H1 (cell line): ENCODE data around the gene ZNF555. TPM values are rescaled to one million over a fixed set of nuclear protein-coding genes. Genes with fewer than 3 reads are reported as not detected.

Source experiments
- CTCF ChIA-PET: fragments of 300-600 bp; sonication (Branson Sonifier 250); formaldehyde crosslinking; loops from one replicate; lab custom pipeline; 2021; ENCODE audit not compliant: partially characterized antibody; lab: Charles Lee
- POLR2A ChIA-PET: fragments of 300-600 bp; sonication (Branson Sonifier 250); formaldehyde crosslinking; loops from one replicate; lab custom pipeline; 2021; ENCODE audit warnings: inconsistent platforms; ENCODE audit not compliant: partially characterized antibody; lab: Charles Lee
- DNase-seq, 2 experiments: peaks; one replicate each; pipeline versions ENCODE4 v3.0.0 to v3.0.0-alpha.2; 2010 to 2022; ENCODE audit warnings: low spot score in 2 of 2, low read depth in 1 of 2, mixed read lengths in 1 of 2
- FAIRE-seq: peaks from 2 replicates; lab custom pipeline; 2011; peaks lifted over from hg19 to GRCh38; lab: Jason Lieb, UNC
- H2AFZ ChIP-seq: 2 replicates; pipeline ENCODE4 v1.8.1; 2012; ENCODE audit warnings: low read length, inconsistent platforms
- H2AK5ac ChIP-seq: 2 replicates; pipeline ENCODE4 v1.6.1; 2013; ENCODE audit warnings: low read depth, low read length
- H2BK120ac ChIP-seq: replicated peaks from 2 replicates; pipeline ENCODE3; 2013; ENCODE audit warnings: low read depth, low read length, inconsistent platforms
- H2BK12ac ChIP-seq: 2 replicates; pipeline ENCODE4 v1.6.1; 2013; ENCODE audit warnings: low read depth, low read length
- H2BK15ac ChIP-seq: 2 replicates; pipeline ENCODE4 v1.6.1; 2013; ENCODE audit warnings: low read length
- H2BK20ac ChIP-seq: 2 replicates; pipeline ENCODE4 v1.6.1; 2013; ENCODE audit warnings: low read length
- H2BK5ac ChIP-seq: 2 replicates; pipeline ENCODE4 v1.6.1; 2013; ENCODE audit warnings: low read depth, low read length
- H3K14ac ChIP-seq: 2 replicates; pipeline ENCODE4 v1.6.1; 2013; ENCODE audit warnings: inconsistent platforms; ENCODE audit not compliant: insufficient read length
- H3K18ac ChIP-seq: 2 replicates; pipeline ENCODE4 v1.6.1; 2013; ENCODE audit warnings: low read length; ENCODE audit errors: extremely low read depth
- H3K23ac ChIP-seq: 2 replicates; pipeline ENCODE4 v1.6.1; 2013; ENCODE audit warnings: inconsistent platforms; ENCODE audit not compliant: insufficient read length
- H3K23me2 ChIP-seq: 2 replicates; pipeline ENCODE4 v1.6.1; 2013; ENCODE audit warnings: low read depth, low read length
- H3K27ac ChIP-seq: 2 replicates; pipeline ENCODE4 v1.6.1; 2011; ENCODE audit warnings: low read depth, low read length, inconsistent platforms
- H3K27me3 ChIP-seq, 4 experiments: replicated peaks in 1 of 4; 1 replicate in 1 of 4; 2 replicates in 3 of 4; pipeline versions ENCODE4 v1.6.1 to v1.8.1; 2011 to 2013; ENCODE audit warnings: low read length in 3 of 4, mild to moderate bottlenecking in 3 of 4, inconsistent platforms in 2 of 4, mixed read lengths in 2 of 4, moderate library complexity in 1 of 4; ENCODE audit not compliant: control insufficient read depth in 3 of 4, insufficient read depth in 3 of 4; ENCODE audit errors: extremely low read depth in 1 of 4
- H3K36me3 ChIP-seq, 4 experiments: 2 replicates each; pipeline versions ENCODE4 v1.6.1 to v1.8.1; 2011 to 2013; ENCODE audit warnings: mild to moderate bottlenecking in 4 of 4, low read length in 3 of 4, moderate library complexity in 2 of 4, control low read depth in 1 of 4, inconsistent platforms in 1 of 4; ENCODE audit not compliant: insufficient read depth in 4 of 4, control insufficient read depth in 2 of 4
- H3K4ac ChIP-seq: replicated peaks from 2 replicates; pipeline ENCODE3; 2013; ENCODE audit warnings: low read length, low read depth, mixed read lengths, inconsistent platforms; ENCODE audit not compliant: insufficient read length
- H3K4me1 ChIP-seq, 4 experiments: replicated peaks in 1 of 4; 1 replicate in 1 of 4; 2 replicates in 3 of 4; pipeline versions ENCODE4 v1.6.1 to v1.8.1; 2011 to 2013; ENCODE audit warnings: low read length in 3 of 4, inconsistent platforms in 2 of 4, mixed read lengths in 1 of 4; ENCODE audit not compliant: insufficient read depth in 4 of 4, control insufficient read depth in 3 of 4
- H3K4me2 ChIP-seq, 2 experiments: 2 replicates each; pipeline versions ENCODE4 v1.6.1 to v1.8.1; 2011 to 2013; ENCODE audit warnings: low read depth in 2 of 2, low read length in 2 of 2, control low read depth in 1 of 2, inconsistent platforms in 1 of 2, mild to moderate bottlenecking in 1 of 2; ENCODE audit not compliant: insufficient read depth in 1 of 2
- H3K4me3 ChIP-seq, 4 experiments: fragments of 200-600, 300-600 bp in 1 of 4; sonication (generic), shearing (Covaris generic), sonication (Bioruptor Twin) in 1 of 4; 2 replicates each; pipeline versions ENCODE4 v1.5.1 to v1.8.1; 2011 to 2016; ENCODE audit warnings: low read length in 4 of 4, low read depth in 3 of 4, control low read depth in 2 of 4, inconsistent platforms in 2 of 4, mild to moderate bottlenecking in 2 of 4, mixed read lengths in 1 of 4, moderate library complexity in 1 of 4; ENCODE audit not compliant: insufficient read depth in 2 of 4; ENCODE audit errors: extremely low read depth in 1 of 4
- H3K56ac ChIP-seq: replicated peaks from 2 replicates; pipeline ENCODE3; 2013; ENCODE audit warnings: low read depth, mild to moderate bottlenecking, mixed read lengths, low read length, inconsistent platforms; ENCODE audit not compliant: insufficient read length
- H3K79me1 ChIP-seq: 2 replicates; pipeline ENCODE4 v1.6.1; 2013; ENCODE audit warnings: low read depth, low read length, control low read depth
- H3K79me2 ChIP-seq, 2 experiments: 2 replicates each; pipeline versions ENCODE4 v1.6.1 to v1.8.1; 2012 to 2013; ENCODE audit warnings: low read length in 2 of 2, mild to moderate bottlenecking in 2 of 2, inconsistent platforms in 1 of 2; ENCODE audit not compliant: insufficient read depth in 2 of 2, control insufficient read depth in 1 of 2
- H3K9ac ChIP-seq, 4 experiments: replicated peaks in 1 of 4; 1 replicate in 1 of 4; 2 replicates in 3 of 4; pipeline versions ENCODE4 v1.6.1 to v1.8.1; 2011 to 2013; ENCODE audit warnings: low read depth in 3 of 4, low read length in 3 of 4, control low read depth in 2 of 4, mild to moderate bottlenecking in 2 of 4, moderate library complexity in 2 of 4, inconsistent platforms in 1 of 4; ENCODE audit errors: extremely low read depth in 1 of 4
- H3K9me3 ChIP-seq, 2 experiments: 2 replicates each; pipeline versions ENCODE4 v1.6.1 to v1.8.1; 2012 to 2013; ENCODE audit warnings: mild to moderate bottlenecking in 2 of 2, moderate library complexity in 2 of 2, control low read depth in 1 of 2, inconsistent platforms in 1 of 2, low read depth in 1 of 2, low read length in 1 of 2, mixed read lengths in 1 of 2; ENCODE audit not compliant: insufficient read depth in 2 of 2
- H4K20me1 ChIP-seq, 2 experiments: replicated peaks in 1 of 2; 2 replicates each; pipeline versions ENCODE3 to v1.8.1; 2011 to 2013; ENCODE audit warnings: inconsistent platforms in 2 of 2, low read length in 2 of 2, mild to moderate bottlenecking in 1 of 2; ENCODE audit not compliant: insufficient read depth in 2 of 2, control insufficient read depth in 1 of 2
- H4K5ac ChIP-seq: 2 replicates; pipeline ENCODE4 v1.6.1; 2013; ENCODE audit warnings: low read length, low read depth, mixed read lengths, inconsistent platforms; ENCODE audit not compliant: insufficient read length
- H4K8ac ChIP-seq: 2 replicates; pipeline ENCODE4 v1.8.0; 2013; ENCODE audit warnings: mild to moderate bottlenecking, moderate library complexity, low read length, inconsistent platforms; ENCODE audit not compliant: insufficient read depth; ENCODE audit errors: extremely low read depth
- H4K91ac ChIP-seq: replicated peaks from 2 replicates; pipeline ENCODE3; 2013; ENCODE audit warnings: low read length, mixed read lengths, inconsistent platforms; ENCODE audit not compliant: insufficient read length
- POLR2AphosphoS5 ChIP-seq: IDR thresholded peaks from 2 replicates; pipeline ENCODE4 v1.6.1; 2011; ENCODE audit warnings: low read depth, low read length
- WGBS, 2 experiments: shearing (Covaris generic) in 1 of 2; methylation state at CpG; one replicate each; pipeline versions ENCODE4 v1.1.6 to v1.1.7; 2013 to 2015; ENCODE audit warnings: low lambda C conversion rate in 2 of 2, mixed read lengths in 2 of 2, inconsistent platforms in 1 of 2, low coverage in 1 of 2, missing lambda C conversion rate in 1 of 2; ENCODE audit not compliant: insufficient replicate concordance in 2 of 2, insufficient coverage in 1 of 2, insufficient read length in 1 of 2; ENCODE audit errors: extremely low coverage in 1 of 2, missing lambda C conversion rate in 1 of 2; 5-methylcytosine and 5-hydroxymethylcytosine counted together
- polyA plus RNA-seq, 7 experiments: library from polyadenylated mRNA; depleted of rRNA in 3 of 7; stranded (reverse) in 5 of 7; unstranded in 2 of 7; fragments of >200 nt in 5 of 7; fragments of 200-250 nt in 2 of 7; gene quantifications; 1 replicate in 5 of 7; 2 replicates in 1 of 7; 4 replicates in 1 of 7; pipeline versions ENCODE4 v1.2.1 to v1.2.3, GENCODE V29; 2011 to 2013; ENCODE audit warnings: missing spikeins in 2 of 7, mixed read lengths in 2 of 7
- total RNA-seq: library from RNA; stranded (reverse); fragmentation: NEBNext Ultra II Directional; extraction: Animal tissue kit (Norgen Biotek cat#: 25700); gene quantifications from 2 replicates; pipeline ENCODE4 v1.2.1, GENCODE V29; 2021

The ZNF555 gene
- total and polyA plus RNA-seq, 2 of the 8 experiments (the other 6 are each of a cell fraction or from before 2014, with no cell fraction given): 1.6 to 5.7 TPM

DNA sequence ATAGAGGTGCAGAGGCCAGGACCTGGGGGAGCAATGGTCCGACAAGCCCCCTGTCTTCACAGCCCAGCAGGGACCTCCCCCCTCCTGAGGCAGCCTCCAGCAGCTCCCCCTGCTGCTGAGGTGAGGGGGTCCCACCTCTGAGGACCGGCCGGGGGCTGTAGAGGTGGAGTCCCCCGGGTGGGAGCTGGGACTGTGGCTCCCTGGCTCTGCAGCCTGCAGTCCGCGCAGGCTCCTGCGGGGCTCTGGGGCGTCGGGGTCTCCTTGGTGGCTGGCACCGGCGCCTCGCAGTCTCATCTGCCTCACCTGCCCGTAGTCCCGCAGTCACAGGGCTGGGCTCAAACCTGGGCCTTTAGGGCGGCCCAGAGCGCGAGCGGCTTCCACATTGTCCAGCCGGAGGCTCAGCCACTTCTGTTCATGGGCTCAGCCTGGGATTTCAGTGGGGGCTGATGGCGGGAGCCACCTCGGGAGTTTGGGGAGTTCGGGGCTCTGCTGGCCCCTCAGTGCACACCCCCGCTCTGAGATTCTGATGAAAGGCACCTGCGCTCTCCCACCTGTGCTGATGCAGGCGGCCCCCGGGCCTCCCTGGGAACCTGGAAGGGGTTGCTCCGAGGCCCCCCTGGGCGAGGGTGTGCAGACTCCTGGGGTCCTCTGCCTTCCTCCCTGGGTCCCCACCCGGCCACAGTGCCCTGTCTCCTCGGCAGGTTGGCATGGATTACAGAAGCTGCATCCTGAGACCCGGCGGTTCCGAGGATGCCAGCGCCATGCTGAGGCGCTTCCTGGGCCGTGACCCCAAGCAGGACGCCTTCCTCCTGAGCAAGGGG is 28.7 kb upstream of the ZNF555 start:
- CTCF ChIA-PET: interaction anchor here (0.6 kb wide), 1 partner anchor 19 kb away, joined by 3 read pairs; no protein-coding TSS in a partner anchor
- Histone ChIP-seq H3K4me1 (no peaks in the 10 kb centered on the region), H3K27me3 (no peaks in the 10 kb centered on the region), H3K4me2 (no peak overlapping the region), H3K23me2 (no peaks in the 10 kb centered on the region), H3K9ac (no peak overlapping the region), H3K79me2 (no peaks in the 10 kb centered on the region), H2AK5ac (no peak overlapping the region), H3K36me3 (peaks cover 13 to 57% (median 44%) of the 10 kb centered on the region in 4 experiments; a peak in 6 of 8 replicates), H2BK120ac (no peak overlapping the region), H3K14ac (no peak overlapping the region), H3K4ac (no peak overlapping the region), H4K5ac (no peak overlapping the region), H3K23ac (no peak overlapping the region), H3K56ac (no peak overlapping the region), H2BK5ac (no peak overlapping the region), H4K20me1 (peaks cover 7 to 10% of the 10 kb centered on the region in 2 experiments), H3K4me3 (no peak overlapping the region), H2AFZ (no peak overlapping the region), H2BK20ac (no peak overlapping the region), H3K79me1 (no peaks in the 10 kb centered on the region), H3K27ac (no peak overlapping the region), H4K91ac (no peak overlapping the region), H2BK15ac (no peak overlapping the region), H3K18ac (no peak overlapping the region), H4K8ac (no peak overlapping the region), H3K9me3 (no peaks in the 10 kb centered on the region), H2BK12ac (no peak overlapping the region)
- WGBS, 2 experiments: 93% methylated on average over 32 of the region's 37 CpGs; no CpG with 5 or more reads in 1 of the 2 experiments
- no peak for TF ChIP-seq POLR2AphosphoS5
- DNase-seq (no peak), FAIRE-seq (no peak)
- POLR2A ChIA-PET: interaction anchor here (0.7 to 1.0 kb wide), 4 partner anchors 10 to 29 kb away, joined by 3 to 7 read pairs (median 4); partner anchors contain the start of gene THOP1
